C4-2B (cell line): ENCODE measurements around the gene ZMYM4.

Source experiments
- CTCF ChIP-seq: fragments of 450-650 bp; conservative IDR thresholded peaks from 2 replicates; pipeline ENCODE4 v1.5.1; 2017; ENCODE audit warnings: mild to moderate bottlenecking
- ZFX ChIP-seq: fragments of 450-650 bp; IDR thresholded peaks from 2 replicates; pipeline ENCODE4 v1.6.1; 2017

GRCh38 chr1:35428360-35428759 lies 159.9 kb downstream of the ZMYM4 start:
- TF ChIP-seq CTCF, result no peak
- no peak for TF ChIP-seq ZFX
